Mesothelial cell of epicardium (in vitro differentiated cells): ENCODE results near the gene LIN28B. TPM values are rescaled to one million over a fixed set of nuclear protein-coding genes. Genes with fewer than 3 reads are reported as not detected.

Experiments
- DNase-seq, 2 experiments: peaks; one replicate each; pipeline ENCODE4 v3.0.0; 2021; ENCODE audit warnings: low spot score in 2 of 2; ENCODE audit not compliant: unreplicated experiment in 2 of 2
- H3K27ac Mint-ChIP-seq: 2 replicates; pipeline ENCODE4 v1.8.0; 2021; ENCODE audit warnings: mixed read lengths
- H3K27me3 Mint-ChIP-seq: 2 replicates; pipeline ENCODE4 v1.8.0; 2021; ENCODE audit warnings: low read depth, mixed read lengths
- H3K36me3 Mint-ChIP-seq: 2 replicates; pipeline ENCODE4 v1.8.0; 2021; ENCODE audit warnings: mixed read lengths
- H3K4me1 Mint-ChIP-seq: 2 replicates; pipeline ENCODE4 v1.8.0; 2021; ENCODE audit warnings: mixed read lengths
- H3K4me3 Mint-ChIP-seq: 2 replicates; pipeline ENCODE4 v1.8.0; 2021; ENCODE audit warnings: mild to moderate bottlenecking, moderate library complexity, mixed read lengths
- H3K9me3 Mint-ChIP-seq: 2 replicates; pipeline ENCODE4 v1.8.0; 2021; ENCODE audit warnings: mixed read lengths
- CTCF ChIP-seq: fragments of 200-600 bp; sonication (generic); IDR thresholded peaks from one replicate; pipeline ENCODE4 v1.5.0; 2021; ENCODE audit warnings: antibody characterized with exemption; ENCODE audit not compliant: unreplicated experiment
- total RNA-seq: library from RNA; stranded (reverse); gene quantifications from 3 replicates; pipeline ENCODE4 v1.2.1, GENCODE V29; 2021

LIN28B gene
- total RNA-seq, 1 donor from 2014 or later: 19.3 TPM

- Mint-ChIP-seq H3K36me3 (peaks cover 18% of the 10 kb centered on the region), H3K4me1 (peaks cover 7% of the 10 kb centered on the region), H3K27ac (no peak overlapping the region), H3K9me3 (no peaks in the 10 kb centered on the region), H3K4me3 (no peak overlapping the region), H3K27me3 (no peaks in the 10 kb centered on the region)
- no peak for TF ChIP-seq CTCF
- no peak for DNase-seq
Measured at GRCh38 chr6:105107207-105107606, 150.3 kb downstream of the LIN28B start.

- Mint-ChIP-seq H3K9me3 (no peaks in the 10 kb centered on the region), H3K4me1 (peaks cover 7% of the 10 kb centered on the region), H3K27ac (no peak overlapping the region), H3K36me3 (peaks cover 21% of the 10 kb centered on the region), H3K4me3 (no peak overlapping the region), H3K27me3 (no peaks in the 10 kb centered on the region)
- no peak for DNase-seq
- TF ChIP-seq CTCF: no peak
Measured at GRCh38 chr6:105108631-105109262, 151.8 kb downstream of the LIN28B start.

GRCh38 chr6:105109955-105110895, 153.3 kb downstream of the LIN28B start:
- no peak for DNase-seq
- Mint-ChIP-seq H3K9me3 (no peaks in the 10 kb centered on the region), H3K4me3 (no peak overlapping the region), H3K27ac (no peak overlapping the region), H3K36me3 (peaks cover 17% of the 10 kb centered on the region), H3K27me3 (no peaks in the 10 kb centered on the region), H3K4me1 (peaks cover 7% of the 10 kb centered on the region)
- no peak for TF ChIP-seq CTCF

GRCh38 chr6:105111105-105111504, 154.2 kb downstream of the LIN28B start:
- Mint-ChIP-seq H3K9me3 (no peaks in the 10 kb centered on the region), H3K4me1 (peaks cover 3% of the 10 kb centered on the region), H3K27ac (no peak overlapping the region), H3K4me3 (no peak overlapping the region), H3K27me3 (no peaks in the 10 kb centered on the region), H3K36me3 (peaks cover 19% of the 10 kb centered on the region)
- DNase-seq: no peak
- TF ChIP-seq CTCF: no peak

GRCh38 chr6:105111871-105112270, 155.0 kb downstream of the LIN28B start:
- no peak for DNase-seq
- Mint-ChIP-seq H3K36me3 (peaks cover 23% of the 10 kb centered on the region), H3K4me3 (no peak overlapping the region), H3K27me3 (no peaks in the 10 kb centered on the region), H3K9me3 (no peaks in the 10 kb centered on the region), H3K4me1 (peaks cover 3% of the 10 kb centered on the region), H3K27ac (no peak overlapping the region)
- no peak for TF ChIP-seq CTCF
